Measurements from ENCODE around the gene USH1C.

The USH1C gene

DNA sequence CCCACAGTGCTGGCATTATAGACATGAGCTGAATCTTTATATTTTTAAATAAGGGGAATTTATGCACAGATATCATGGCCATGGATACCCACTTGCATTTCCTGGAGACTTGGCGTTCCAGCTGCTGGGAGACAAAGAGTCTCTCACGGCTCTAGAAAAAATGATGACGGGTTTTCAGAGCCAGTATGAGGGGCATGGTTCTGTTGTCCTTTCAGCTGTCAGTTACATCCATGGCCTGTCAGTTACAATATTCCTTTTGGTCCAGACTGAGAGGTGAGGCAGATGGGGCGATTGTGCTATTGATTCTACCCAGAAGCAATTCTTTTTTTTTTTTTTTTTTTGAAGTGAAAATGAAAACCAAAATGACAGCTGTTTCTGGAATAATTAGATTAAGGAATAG is 29.7 kb downstream of the USH1C start:
- in situ Hi-C loops (cut with HindIII; ENCODE audit: low pct_ligation_motif_present, low pct_unique_long_range_greater_than_20kb, low sequenced_read_pairs), result no loop called here
- no peak for DNase-seq

DNA sequence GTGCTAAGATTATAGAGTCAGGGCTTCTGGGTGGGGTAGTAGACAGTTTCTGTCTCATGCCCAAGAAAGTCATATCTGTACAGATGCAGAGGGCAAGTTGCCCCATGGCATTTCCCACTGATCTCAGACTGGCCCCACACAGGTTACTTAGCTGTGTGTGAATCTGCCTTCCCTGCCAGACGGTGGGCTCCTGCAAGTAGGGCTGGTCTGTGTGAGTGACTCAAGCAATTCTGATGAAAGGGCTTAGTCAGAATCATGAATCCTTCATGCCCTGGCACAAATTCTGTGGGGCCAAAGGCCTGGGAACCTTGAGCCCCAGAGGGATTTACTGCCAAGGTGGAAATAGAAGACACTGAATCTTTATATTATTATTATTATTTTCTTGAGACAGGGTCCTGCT is 30.4 kb downstream of the USH1C start:
- in situ Hi-C loops (cut with HindIII; ENCODE audit: low pct_ligation_motif_present, low pct_unique_long_range_greater_than_20kb, low sequenced_read_pairs), result no loop called here
- no peak for DNase-seq

DNA sequence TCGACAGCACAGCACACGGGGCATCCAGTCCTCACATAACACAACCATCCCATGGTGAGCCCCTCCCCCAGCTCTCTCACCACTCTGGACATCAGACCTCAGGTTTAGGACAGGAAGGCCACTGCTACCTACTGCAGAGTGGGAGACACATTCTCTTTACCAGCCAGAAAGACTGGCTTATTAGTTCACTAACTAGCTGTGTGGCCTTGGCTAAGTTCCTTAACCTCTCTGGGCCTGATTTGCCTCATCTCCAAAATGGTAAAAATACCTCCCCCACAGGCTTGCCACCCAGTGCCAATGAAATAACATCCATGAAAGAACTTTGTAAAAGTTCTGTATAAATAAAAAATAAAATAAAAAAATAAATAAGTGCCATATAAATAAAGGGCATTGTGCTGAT is 32.1 kb downstream of the USH1C start:
- in situ Hi-C loops (cut with HindIII; ENCODE audit: low pct_ligation_motif_present, low pct_unique_long_range_greater_than_20kb, low sequenced_read_pairs), result no loop called here
- DNase-seq, result no peak

DNA sequence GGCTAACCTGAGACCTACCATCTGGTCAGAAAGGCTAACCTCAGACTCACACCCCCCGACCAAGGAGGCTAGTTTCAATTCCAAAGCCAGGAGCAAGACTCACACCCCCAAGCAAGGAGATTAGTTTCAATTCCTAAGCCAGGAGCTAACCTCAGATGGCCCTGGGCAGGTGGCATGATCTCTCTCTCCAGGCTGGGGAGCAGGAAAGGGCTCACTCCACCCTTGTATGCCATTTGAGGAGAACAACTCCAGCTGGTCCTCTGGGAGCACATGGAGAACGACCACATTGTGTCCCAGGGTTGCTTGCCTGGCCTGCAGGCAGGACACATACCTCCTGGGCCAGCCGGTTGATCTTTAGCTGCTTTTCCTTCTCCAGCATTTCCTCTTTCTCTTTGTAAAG is 32.6 kb downstream of the USH1C start:
- in situ Hi-C loops (cut with HindIII; ENCODE audit: low pct_ligation_motif_present, low pct_unique_long_range_greater_than_20kb, low sequenced_read_pairs), result no loop called here
- DNase-seq, result no peak

DNA sequence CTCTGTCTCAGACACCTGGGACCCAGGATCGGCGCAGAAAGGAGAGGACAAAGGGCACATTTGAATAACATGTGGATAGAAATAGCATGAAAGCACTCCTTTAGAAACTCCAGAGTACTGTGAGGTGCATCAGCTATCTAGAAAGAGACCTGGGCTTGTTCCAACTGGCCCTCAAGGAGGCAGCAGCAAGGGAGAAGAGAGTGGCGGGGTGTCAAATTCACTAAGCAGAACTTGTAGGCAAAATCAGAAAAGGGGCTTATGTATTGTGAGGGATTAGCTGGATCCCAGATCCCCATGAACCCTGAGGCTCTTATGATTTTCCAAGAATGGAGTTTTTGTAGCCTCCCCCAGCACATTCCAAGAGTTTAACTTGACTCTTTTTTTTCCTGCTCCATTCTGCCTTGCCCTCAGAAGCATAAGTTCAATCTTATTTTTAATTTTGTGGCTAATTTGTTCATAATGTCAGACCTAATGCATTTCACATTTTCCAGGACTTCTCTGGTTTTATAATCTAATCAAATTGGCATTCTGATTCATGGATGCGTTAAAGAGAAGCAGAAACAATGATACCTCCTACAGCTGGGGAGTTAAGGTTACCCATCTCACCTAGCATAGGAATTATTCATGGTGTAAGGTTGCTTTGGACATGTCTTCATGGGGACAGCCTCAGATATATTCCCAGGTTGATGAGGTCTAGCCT is 33.6 kb downstream of the USH1C start:
- in situ Hi-C loops (cut with HindIII; ENCODE audit: low pct_ligation_motif_present, low pct_unique_long_range_greater_than_20kb, low sequenced_read_pairs), result no loop called here
- no peak for DNase-seq

DNA sequence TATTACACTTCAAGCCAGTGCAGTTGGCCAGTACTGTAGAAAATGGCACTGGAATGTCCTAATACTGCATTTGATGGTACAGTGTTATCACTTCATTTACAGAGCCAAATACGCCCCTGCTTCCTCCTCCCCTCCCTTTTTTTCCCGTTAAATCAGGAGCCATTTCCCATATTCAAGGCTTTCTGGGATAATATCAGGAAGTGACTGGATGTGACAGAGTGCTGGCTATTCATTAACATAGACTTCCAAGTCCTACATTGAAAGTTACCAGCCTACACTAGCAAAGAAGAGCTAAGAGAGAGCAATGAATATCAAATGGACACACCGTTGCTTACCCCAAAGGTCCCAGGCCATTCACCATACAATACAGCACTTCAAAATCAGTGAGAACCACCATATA is 35.4 kb downstream of the USH1C start:
- peak; percentile 42 for DNase-seq
- in situ Hi-C loops (cut with HindIII; ENCODE audit: low pct_ligation_motif_present, low pct_unique_long_range_greater_than_20kb, low sequenced_read_pairs), result no loop called here

DNA sequence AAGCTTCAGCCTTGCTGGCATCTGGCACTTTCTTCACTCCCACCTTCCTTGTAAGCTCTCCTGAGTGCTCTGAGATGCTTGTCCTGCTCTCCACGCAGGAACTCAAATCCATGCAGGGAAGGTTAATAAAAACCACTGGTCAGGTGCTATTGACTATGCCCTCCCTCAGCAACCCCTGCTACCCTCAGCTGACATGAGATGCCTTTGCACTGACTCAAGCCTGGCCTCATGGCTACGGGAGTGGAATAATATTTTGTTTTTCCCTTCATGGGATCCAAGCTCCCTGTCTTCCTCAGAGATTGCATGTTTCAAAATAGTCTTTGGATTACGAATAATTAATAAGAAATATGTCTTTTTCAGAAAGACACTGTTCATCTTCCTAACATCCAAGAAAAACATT is 35.9 kb downstream of the USH1C start:
- DNase-seq, result peak; percentile 72
- in situ Hi-C loops (cut with HindIII; ENCODE audit: low pct_ligation_motif_present, low pct_unique_long_range_greater_than_20kb, low sequenced_read_pairs), result no loop called here

DNA sequence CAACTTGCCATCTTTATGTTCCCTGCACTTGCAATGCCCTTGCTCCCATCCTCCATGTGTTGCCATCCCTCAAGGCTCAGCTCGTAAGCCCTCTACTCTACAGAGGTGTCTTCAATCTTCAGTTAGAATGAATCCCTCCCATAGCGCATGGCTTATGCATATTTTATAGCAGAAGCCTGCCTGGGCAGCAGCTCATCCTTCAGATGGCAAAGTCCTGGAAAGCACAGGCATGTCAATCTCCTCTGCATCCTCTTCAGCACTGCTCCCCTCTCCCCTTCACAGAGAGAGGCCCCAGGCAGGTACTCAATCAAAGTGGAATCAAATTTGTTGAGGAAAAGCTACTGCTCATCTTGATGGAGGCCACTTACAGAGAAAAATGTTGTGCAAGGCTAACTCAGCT is 36.4 kb downstream of the USH1C start:
- DNase-seq, result no peak
- in situ Hi-C loops (cut with HindIII; ENCODE audit: low pct_ligation_motif_present, low pct_unique_long_range_greater_than_20kb, low sequenced_read_pairs), result no loop called here

DNA sequence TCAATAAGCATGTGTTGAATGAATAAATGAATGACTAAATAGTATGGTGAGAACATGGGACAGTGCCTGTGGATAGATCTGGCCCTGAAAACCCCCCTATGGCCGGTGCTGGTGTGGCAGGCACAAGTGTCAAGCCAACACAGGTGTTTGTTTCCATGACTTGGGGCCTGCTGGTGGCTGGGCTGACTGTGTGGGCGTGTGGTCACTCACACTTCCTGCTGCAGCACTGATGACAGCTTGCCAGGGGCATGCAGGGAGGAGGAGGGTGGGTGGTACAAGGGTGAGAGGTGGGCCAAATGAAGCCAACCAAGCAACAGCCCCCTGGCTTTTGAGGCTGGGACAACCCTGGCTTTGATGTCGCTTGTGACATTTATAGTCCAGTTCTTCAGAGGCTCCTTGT is 37.3 kb downstream of the USH1C start:
- DNase-seq, result no peak

DNA sequence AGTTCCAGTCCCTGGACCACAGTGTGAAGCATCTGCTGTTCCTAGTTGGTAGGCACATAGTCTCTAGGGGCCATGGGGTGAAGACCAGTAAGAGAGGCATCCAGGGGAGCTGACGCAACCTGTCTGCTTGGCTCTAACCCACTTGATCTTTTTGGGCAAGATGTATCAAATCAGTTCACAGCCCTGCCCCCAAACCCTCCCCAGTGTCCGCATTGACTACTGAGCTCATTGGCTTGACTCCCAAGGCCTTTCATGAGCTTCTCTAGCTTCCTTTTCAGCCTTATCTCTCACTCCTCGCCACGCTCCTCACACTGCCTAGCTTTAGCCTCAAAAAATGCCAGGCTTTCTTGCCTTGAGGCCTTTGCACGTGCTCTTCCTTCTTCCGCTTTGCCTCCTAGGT is 37.9 kb downstream of the USH1C start:
- DNase-seq, result no peak
- in situ Hi-C loops (cut with HindIII; ENCODE audit: low pct_ligation_motif_present, low pct_unique_long_range_greater_than_20kb, low sequenced_read_pairs), result no loop called here

More for the DNA sequence above, 37.3 kb downstream of the USH1C start:
- in situ Hi-C loops (cut with HindIII; ENCODE audit: low pct_ligation_motif_present, low pct_unique_long_range_greater_than_20kb, low sequenced_read_pairs), result no loop called here

DNA sequence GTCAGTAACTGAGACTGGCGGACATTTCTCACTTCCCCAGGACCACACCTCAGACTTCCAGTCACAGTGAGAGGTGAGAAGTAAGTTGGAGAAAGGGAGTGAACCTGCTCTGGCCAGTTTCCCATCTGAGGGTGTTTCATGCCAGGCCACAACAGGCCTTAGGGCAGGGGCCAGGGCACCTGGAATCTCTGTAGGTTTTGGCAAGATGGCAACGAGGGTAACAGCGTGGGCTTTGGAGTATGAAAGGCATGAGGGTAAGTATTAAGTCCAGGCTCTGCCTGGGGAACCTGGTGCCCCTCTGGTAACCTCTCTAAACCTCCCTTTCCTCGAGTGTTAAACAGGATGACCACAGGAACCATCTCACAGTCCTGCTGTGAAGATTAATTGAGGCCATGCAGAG is 39.1 kb downstream of the USH1C start:
- in situ Hi-C loops (cut with HindIII; ENCODE audit: low pct_ligation_motif_present, low pct_unique_long_range_greater_than_20kb, low sequenced_read_pairs), result no loop called here
- DNase-seq, result no peak

DNA sequence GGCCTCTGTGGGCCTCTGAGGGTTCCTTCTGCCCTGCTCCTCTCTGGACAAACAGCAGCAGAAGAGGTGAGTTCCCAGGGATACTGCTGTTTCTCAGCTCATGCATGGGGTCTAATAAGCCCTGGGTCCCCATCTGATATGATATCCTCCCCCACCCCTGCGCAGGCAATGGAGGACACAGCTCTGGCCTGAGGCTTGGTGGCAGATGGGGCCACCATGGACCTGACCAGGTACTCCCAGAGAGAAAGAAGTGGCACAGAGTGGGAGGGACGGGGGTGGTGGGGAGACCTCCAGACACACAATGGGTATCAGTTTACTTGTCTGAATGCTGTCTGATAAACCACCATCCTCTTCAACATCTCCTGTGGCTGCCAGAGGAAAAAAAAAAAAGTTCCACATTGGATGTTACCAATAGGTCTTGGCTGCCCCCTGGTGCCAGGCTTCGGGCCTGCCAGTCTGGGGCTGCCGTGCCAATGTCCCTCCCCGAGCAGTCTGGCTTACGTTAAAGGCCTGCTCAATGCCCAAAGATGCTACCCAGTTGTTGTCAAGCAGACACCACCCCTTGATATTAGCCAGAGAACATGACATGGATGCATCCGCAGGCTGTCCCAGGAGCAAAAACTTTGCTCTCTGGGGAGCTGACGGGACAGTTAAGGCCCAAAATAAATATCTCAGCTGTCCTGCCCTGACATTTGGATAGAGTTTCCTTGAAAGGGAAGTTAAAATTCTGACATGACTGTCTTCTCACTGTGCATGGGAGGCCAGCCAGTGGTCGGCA is 39.7 kb downstream of the USH1C start:
- peak; percentile 74 for DNase-seq
- in situ Hi-C loops (cut with HindIII; ENCODE audit: low pct_ligation_motif_present, low pct_unique_long_range_greater_than_20kb, low sequenced_read_pairs), result no loop called here

DNA sequence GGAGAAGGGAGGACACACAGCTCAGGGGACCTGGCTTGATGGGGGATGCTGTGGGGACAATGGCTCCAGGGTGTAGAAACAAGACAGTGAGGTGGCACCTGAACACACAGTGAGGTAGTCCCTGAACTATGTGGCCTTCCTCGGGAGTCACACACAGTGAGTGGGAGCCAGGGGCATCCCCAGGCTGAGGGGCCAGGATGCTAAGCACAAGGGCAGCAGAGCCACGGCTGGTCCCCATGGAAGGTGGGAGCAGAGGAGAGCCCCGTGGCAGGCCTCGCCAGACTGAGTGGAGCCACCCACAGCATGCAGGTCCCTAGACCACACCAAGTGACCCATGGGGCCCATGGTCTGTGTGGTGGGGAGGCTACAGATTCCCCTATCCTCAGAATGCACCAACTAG is 41.6 kb downstream of the USH1C start:
- in situ Hi-C loops (cut with HindIII; ENCODE audit: low pct_ligation_motif_present, low pct_unique_long_range_greater_than_20kb, low sequenced_read_pairs), result no loop called here
- no peak for DNase-seq

DNA sequence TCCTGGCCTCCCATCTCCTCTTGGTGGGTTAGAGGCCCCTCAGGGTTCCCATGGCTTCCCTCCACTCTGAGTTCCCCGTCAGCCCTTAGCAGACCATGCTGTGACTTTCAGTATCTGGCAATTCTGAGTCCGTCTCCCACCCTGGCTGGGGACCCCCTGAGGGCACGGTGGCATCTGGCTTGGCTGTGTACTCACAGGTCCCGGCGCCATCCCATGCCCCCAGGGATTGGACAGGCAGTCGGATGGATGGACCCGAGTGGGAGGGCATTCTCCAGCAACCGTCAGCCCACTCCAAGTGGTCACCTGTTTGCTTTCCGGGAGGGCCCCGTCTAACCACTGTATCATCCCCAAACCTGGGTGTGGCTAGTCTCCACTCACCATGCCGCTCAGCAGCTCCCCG is 43.5 kb downstream of the USH1C start:
- DNase-seq, result no peak
- in situ Hi-C loops (cut with HindIII; ENCODE audit: low pct_ligation_motif_present, low pct_unique_long_range_greater_than_20kb, low sequenced_read_pairs), result no loop called here

DNA sequence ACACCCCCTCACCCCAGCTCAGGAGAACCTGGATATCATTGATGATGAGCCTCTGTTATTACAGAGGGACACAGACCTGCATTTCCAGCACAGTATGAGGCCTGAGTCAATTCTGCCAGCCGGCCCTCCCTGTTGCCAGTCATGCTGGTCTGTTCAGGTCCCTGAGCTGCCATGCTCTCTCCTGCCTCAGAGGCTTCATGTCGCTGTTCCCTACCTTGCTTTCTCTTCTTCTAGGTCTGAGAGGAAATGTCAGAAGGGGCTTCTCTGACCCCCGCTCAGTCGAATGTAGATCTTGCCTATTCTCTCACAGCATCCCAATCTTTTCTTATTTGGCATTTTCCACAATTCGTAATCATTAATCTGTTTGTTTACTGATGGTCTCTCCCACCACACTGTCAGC is 45.7 kb downstream of the USH1C start:
- no peak for DNase-seq

DNA sequence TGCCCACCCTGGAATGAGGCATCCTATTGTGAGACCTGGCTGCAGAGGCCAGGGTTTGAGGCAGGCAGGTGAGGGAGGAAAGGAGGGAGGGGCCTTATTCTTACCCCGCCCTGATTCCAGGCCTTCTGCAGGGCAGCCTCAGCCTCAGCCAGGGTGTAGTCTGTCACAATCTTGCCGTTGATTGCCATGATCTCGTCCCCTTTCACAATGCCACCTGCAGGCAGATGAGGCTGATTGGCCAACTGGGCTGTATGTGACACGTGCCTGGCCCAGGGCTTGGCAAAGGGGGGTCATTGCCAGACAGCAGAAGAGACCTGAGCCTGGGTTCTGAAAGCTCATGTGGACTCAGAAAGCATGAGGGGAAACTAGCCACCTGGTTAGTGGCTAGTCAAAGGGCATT is 46.2 kb downstream of the USH1C start:
- in situ Hi-C loops (cut with HindIII; ENCODE audit: low pct_ligation_motif_present, low pct_unique_long_range_greater_than_20kb, low sequenced_read_pairs), result no loop called here
- DNase-seq, result no peak

More for the DNA sequence above, 45.7 kb downstream of the USH1C start:
- in situ Hi-C loops (cut with HindIII; ENCODE audit: low pct_ligation_motif_present, low pct_unique_long_range_greater_than_20kb, low sequenced_read_pairs), result no loop called here

DNA sequence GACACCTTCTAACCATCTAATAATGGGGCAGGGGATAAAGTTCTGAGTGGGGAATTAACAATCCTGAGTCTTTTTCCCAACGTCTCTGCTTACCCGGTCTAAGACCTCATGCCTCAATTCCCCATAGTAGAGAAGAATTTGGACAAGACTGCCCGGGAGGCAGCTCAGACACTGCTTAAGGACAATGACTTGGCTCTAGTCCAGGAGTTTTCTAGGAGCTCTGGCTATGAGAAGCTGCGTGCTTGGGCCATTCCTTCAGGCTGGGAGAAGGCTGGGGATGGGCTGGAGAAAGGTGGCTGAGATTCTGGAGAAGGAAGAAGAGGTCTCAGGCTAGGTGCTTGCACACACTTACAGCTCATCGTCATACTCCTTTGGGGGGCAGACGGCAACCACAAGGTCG is 47.8 kb downstream of the USH1C start:
- in situ Hi-C loops (cut with HindIII; ENCODE audit: low pct_ligation_motif_present, low pct_unique_long_range_greater_than_20kb, low sequenced_read_pairs), result no loop called here
- no peak for DNase-seq

DNA sequence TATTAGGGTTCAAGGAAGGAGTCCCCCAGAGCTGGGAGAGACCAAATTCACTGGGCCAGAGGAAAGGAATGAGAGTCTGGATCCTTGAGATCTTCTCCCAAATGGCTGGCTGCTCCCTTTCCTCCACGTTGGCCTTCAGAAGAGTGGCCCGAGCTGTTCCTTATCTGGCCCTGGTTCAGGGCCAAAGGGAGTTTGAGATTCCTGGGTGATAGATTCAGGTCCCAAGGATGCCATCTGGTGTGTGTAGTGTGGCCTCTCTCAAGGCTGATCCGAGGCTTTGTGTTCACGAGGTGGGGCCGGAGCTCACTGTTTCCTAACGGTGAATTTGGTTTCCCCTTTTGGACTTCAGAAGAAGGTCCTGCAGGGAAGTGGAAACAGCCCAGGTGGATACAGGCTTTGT is 50.2 kb downstream of the USH1C start:
- DNase-seq, result no peak
- in situ Hi-C loops (cut with HindIII; ENCODE audit: low pct_ligation_motif_present, low pct_unique_long_range_greater_than_20kb, low sequenced_read_pairs), result no loop called here

DNA sequence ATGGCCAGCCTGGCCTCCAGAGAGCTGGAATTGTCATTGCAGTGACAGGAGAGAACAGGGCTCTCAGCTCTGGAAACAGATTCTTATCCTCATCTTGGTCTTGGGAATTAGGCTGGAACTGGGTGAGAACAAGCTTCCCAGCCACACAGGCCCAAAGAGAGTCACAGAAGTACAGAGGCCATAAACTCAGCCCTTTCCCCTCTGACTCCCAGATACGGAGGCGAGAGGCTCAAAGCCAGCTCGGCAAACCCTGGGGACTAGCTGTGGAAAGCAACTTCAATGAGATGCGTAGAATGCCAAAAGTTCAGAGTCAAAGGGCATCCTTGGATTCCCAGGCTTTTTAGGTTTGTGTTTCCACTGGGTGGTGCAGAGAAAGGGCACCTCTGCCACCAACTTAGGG is 53.3 kb downstream of the USH1C start:
- in situ Hi-C loops (cut with HindIII; ENCODE audit: low pct_ligation_motif_present, low pct_unique_long_range_greater_than_20kb, low sequenced_read_pairs), result no loop called here
- no peak for DNase-seq

DNA sequence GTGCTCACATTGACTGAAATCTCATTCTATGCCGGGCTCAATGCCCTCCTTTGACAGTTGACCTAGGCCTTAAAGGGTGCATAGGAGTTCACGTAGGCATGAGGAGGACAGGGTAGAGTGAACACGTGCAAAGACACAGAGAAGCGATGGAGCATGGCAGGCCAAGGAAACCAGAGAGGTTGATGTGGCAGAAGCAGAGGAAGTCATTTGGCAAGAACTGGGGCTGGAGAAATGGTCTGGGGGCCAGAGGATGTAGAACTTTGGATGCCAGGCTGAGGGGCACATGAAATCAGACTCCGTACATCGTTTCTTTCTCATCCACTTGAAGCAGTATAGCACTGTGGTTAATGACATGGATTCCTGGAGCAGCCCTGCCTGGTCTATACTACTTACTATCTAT is 54.0 kb downstream of the USH1C start:
- no peak for DNase-seq
- in situ Hi-C loops (cut with HindIII; ENCODE audit: low pct_ligation_motif_present, low pct_unique_long_range_greater_than_20kb, low sequenced_read_pairs), result no loop called here

All from ACHN (cell line).